Pulmonary artery endothelial cell (primary cell): ENCODE data around the gene TBXAS1. TPM values are rescaled to one million over a fixed set of nuclear protein-coding genes. Genes with fewer than 3 reads are reported as not detected.
"Not testable (repeated sequence)": the region's sequence is repeated elsewhere in the genome, so short reads cannot be mapped to it uniquely, and the experiment has no call there.

ENCODE experiments used
- DNase-seq: peaks from one replicate; pipeline ENCODE4 v3.0.0-alpha.2; 2011; ENCODE audit warnings: low read depth, low spot score
- total RNA-seq: library from RNA; depleted of rRNA; stranded (reverse); fragments of >200 nt; gene quantifications from 2 replicates; pipeline ENCODE4 v1.2.3, GENCODE V29; 2014

The TBXAS1 gene
- total RNA-seq, 1 donor from 2014 or later: 10.6 TPM

DNA sequence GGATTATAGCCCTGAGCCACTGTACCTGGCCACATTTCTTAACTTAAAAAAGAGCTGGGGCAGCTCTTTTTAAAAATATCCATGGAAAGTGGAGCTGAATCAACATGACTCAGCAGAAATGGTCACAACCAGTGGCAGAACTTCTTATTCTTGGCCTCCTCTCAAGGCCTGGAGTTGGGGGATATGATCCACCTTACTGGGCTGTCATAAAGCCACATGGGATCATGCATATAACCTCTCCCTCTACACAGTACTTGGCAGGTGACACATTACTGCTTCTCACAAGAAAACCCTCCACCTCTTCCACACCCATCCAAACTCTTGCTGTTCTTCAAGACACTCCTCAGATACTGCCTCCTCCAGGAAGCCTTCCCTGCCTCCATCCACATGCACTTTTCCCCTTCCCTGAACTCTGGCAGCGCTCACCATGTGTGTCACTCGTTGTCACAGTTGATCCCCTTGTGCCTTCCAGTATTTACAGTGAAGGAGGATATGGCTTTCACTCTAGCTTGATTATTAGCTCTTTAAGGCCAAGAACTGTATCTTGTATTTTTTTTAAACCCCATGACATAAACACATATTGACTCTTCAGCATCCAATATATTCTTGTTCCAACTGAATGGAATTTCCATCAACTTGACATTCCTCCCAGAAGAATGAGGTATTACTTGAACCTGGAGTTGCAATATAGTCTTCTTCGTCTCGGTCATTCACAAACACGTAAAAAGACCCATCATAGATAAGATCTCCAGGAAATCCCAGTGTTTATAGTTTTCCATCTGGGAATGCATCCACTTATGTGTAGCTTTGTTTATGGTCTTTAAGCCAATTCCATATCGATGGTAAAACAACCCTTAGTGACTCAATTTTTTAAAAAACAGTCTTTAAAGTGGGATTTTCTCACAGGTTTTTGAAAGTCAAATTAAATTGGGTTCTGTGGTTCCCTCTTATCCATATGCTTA lies 85.5 kb downstream of the TBXAS1 start:
- DNase-seq: no peak

DNA sequence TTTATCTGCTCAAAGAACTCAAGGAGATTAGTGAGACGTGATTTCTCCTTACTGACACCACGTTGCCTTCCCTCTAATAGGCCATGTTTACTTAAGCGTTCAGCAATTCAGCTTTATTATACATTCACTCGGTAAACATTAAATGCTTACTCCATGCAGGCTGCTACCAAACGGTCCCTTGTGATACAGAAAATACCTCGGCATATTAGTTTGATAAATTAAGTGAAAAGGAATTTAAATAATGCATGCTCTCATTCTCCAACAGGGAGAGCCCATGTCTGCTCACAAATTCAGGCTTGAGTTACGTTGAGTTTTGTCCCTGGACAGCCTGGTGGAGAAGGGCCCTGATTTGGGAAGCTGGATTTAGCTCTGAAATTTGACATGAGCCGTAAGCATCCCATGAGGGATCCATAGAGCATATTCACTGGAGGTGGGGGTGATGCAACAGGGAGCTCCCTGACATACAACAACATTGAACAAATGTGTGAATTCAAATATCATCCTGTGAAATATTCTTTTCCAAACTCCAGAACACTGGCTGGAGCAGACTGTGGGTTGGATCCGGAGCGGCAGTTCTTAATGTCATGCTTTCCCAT lies 86.3 kb downstream of the TBXAS1 start:
- DNase-seq: no peak

DNA sequence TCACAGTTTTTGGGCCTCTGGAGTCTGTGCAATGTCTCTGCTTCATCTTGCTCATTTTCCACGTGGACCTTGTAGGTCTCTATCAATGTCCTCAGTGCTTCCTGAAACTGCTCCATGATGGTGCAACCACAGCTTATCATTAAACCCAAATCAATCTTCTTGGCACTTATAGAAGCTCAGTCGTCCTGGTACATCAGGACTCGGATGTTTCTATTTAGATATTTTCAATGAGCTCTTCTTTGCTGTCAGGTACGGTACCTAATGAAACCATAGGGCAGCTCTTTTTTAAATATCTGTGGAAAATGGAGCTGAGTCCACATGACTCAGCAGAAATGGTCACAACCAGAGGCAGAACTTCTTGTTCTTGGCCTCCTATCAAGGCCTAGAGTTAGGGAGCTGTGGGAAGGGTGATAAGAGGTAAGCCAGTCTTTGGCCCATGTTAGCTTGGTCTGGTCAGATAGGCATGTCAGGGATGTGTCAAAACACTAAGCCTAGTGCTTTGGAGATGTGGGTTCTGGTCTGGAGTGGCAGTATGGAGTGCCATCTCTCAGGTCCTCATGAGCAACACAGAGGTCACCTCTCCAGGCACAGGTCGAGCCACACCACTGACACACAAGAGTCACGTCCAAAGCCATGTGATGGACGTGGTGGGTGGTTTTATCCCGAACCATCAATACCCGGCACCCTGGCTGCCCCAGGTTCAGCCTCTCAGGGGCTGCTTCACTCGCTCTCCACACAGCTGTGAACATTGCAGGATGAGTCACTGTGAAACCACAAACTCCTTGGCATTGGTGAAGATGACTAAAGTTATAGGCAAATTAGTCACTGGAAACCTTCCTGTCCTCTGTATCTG lies 87.0 kb downstream of the TBXAS1 start:
- peak; percentile 83 for DNase-seq

DNA sequence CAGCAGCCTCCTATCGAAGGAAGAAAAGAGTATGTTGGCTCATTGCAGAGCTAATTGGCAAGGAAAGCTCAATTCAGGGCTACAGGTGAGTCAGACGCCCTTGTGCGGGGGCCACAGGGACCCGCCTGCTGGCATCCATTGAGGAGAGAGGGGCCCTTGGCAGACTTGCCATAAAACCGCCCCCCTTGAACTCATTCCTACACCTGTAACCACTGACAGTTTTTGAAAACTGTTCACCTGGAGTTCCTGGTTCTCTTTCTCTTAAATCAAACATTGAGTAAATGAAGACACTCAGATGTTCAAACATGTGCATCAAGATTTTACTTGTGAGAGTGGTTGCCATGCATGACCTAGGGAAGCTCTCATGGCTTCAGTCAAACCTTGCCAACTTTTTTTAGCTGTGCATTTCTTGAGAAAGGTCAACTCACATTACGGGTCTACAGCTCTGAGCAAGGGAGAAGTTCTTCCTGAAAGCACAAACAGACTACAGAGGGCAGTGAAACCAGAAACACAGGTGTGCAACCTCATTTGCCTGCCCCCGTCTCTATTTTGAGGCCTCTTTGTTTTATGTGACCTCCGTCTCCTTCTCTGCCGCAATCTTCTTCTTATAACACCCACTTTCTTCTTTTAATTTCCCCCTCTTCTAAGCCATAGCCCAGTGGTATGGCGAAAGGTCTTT lies 87.8 kb downstream of the TBXAS1 start:
- no peak for DNase-seq

DNA sequence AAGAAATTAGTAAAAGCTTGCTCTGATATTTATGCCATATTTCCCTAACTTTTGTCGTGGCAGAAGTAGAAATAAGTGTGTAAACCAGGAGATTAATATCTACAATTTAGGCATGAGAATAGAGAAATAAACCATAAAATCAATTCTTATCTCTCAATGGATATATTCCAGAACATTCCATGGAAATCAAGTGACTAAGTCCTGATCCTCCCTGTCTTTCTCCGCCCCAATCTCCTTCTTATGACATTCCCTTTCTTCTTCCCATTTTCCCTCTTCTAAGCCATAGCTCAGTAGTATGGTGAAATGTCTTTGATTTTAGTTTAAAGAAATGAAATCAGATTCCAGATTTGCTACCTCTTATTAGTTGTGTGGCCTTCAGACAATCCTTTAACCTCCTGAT lies 88.8 kb downstream of the TBXAS1 start:
- DNase-seq: no peak

DNA sequence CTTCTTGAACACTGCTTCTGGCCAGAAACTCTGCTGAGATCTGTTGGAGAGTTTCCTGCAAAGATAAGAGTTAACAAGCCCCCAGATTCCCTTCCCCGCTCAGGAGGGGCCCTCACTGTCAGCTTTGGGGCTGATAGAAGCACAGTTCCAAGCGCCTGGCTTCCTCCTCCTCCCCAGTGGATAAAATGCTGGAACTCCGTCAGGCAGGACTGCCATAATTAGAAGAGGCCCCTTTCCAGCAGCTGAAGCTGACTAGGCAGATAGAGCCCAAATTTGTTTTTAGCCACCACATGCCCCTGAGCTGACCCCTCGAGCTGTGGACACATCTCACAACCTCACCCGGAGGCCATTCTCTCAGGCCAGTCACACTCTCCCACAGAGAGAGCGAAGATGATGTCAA lies 89.4 kb downstream of the TBXAS1 start:
- DNase-seq: no peak

DNA sequence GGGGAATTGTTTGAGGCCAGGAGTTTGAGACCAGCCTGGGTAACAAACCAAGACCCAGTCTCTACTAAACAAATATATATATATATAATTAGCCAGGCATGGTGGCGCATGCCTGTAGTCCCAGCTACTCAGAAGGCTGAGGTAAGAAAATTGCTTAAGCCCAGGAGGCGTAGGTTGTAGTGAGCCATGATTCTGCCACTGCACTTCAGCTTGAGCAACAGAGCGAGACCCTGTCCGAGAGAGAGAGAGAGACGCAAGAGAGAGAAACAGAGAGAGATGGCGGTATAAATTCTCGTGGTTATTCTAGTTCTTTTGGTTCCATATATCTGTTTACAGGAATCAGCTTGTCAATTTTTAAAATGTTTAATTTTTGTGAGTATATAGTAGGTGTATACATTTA lies 94.0 kb downstream of the TBXAS1 start:
- no peak for DNase-seq

DNA sequence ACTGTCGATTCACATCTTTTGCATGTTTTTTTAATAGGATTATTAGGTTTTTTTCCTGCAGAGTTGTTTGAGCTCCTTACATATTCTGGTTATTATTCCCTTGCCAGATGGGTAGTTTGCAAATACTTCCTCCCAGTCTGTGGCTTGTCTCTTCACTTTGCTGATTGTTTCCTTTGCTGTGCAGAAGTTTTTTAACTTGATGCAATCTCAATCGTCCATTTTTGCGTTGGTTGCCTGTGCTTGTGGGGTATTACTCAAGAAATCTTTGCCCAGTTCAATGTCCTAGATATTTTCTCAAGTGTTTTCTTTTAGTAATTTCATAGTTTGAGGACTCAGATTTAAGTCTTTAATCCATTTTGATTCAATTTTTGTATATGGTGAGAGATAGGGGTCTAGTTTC lies 95.4 kb downstream of the TBXAS1 start:
- DNase-seq: no peak

DNA sequence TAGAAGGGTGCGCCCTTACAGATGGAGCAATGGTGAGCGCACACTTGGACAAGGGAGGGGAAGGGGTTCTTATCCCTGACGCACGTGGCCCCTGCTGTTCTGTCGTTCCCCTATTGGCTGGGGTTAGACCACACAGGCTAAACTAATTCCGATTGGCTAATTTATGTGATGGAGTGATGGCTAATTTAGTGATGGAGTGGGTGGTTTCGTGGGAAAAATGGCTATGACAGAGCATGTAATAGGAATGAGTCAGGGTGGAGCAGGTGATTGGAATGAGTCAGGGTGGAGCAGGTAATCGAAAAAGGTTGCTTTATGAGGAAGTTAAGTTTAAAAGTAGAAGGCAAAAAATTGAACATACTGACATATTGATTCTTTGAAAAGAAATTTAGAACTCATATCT lies 100.2 kb downstream of the TBXAS1 start:
- not testable (repeated sequence) for DNase-seq

DNA sequence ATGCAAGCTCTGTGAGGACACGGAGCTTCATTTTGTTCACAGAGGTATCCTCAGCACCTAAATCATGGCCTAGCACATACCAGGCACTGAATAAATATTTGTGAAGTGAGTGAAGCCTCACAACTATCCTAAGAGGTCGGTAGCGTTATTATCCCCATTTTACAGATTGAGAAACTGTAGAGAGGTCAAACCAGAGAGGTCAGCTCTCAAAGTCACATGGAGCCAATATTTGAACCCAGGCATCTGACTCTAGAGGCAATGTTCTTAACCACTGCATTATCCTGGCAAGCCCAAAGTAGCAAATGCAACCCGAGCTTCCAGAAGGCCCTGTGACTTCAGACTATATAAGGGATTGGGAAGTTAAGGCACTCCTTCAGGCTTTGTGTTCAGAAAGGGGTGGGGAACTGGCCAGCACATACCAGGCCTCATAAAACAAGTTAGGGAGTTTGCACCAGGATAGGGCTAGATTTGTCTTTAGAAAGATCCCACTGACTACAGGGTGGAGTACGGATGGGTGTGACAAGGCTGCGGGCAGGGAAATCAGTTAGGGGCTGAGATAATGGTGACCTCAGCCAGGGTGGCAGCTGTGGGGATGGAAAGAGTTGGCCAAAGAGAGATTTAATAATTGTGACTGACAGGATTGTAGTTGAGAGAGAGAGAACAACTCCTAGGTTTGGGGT lies 101.4 kb downstream of the TBXAS1 start:
- DNase-seq: no peak

DNA sequence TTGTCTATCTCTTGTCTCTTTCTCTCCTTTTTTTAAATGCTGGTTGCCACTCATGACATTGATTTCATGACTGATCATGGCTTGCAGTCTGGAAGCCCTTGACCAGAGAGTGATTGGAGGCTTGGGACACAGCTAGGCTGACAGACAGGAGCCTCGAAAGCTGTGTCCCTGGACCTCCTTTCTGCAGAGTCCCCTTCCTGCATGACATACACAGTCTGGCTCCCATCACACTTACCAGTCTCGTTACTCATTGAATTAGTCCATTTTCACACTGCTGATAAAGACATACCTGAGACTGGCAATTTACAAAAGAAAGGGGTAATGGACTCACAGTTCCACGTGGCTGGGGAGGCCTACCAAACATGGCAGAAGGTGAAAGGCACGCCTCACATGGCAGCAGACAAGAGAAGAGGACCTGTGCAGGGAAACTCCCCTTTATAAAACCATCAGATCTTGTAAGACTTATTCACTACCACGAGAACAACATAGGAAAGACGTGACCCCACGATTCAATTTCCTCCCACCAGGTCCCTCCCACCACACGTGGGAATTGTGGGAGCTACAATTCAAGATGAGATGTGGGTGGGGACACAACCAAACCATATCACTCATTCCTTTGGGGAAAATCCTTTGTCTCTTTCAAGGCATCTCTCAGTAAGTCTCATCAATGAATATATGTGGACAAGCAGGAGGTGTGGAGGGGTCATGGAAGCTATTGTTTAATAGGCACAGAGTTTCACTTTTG lies 102.3 kb downstream of the TBXAS1 start:
- no peak for DNase-seq

DNA sequence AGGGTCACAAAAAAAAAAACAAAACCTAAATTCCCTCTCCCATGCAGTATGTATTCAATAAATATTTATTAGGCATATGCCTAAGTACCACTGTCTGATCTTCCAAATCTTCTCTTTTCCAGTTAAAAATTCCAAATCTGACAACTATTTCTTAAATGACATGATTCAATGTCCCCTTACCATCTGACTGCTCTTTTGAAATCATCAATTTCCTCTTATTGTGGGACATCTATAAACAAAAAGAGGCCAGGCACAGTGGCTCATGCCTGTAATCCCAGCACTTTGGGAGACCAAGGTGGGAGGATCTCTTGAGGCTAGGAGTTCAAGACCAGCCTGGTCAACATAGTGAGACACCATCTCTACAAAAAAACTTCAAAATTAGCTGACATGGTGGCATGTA lies 103.5 kb downstream of the TBXAS1 start:
- no peak for DNase-seq

DNA sequence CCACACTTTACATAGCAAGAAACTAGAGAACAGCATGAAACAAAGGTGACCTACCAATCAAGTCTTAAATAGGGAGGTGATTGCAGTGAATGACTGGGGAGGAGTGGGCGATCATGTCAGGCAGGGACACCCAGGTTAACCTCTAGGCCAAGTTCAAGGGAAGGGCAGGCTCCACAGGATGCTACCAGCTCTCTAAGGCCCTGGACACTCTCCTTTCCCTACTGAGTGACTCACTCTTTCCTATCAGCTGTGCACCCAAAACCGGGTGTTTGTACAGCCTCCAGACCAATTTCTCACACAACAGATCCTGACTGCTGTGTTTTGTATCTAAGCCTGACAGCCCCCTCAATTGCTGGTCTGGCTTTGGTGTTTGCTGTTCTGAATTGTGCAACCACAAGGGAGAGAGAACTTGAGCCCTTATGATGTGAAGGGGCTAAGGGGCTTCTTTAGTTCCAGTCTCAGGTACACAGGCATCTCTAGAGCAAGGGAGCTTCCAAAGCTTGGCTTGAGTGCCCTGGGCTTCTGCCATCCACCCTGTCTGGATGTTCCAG lies 107.8 kb downstream of the TBXAS1 start:
- DNase-seq: peak; percentile 44

DNA sequence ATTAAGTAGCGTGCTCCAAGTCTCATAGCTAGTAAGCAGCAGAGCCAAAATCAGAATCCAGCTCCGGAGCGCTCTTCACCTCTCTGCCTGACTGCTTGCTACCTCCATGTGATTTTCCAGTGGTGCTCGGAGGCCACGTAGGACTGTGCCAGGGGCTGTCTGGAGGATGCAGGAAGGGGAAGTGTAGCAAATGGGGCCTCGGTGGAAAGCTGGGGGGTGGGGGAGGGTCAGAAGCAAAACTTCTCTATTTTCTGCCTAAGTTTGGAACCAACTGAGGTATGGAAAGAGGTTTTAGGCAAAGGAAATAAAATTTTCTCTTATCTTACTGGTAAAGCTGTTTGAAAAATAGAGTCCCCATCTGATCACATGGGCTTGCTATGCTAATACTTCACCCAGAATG lies 108.7 kb downstream of the TBXAS1 start:
- DNase-seq: no peak

DNA sequence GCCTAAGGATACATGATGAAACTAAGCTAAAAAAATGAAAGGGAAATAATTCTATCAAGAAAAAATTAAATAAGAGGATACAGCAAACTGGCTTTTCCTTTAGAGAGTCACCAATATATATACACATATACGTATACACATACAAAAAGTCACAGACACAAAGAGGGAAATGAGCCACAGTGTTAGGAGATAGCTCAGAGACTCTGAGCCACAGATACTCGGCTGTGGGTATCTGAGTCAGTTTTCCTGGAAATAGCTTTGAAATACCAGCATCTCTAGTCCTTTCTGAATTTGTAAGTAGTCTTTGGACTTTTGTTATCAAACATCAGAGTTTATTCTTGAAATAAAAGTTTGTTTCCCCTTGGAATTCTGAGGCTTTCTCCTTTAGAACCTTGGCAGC lies 111.8 kb downstream of the TBXAS1 start:
- DNase-seq: no peak

DNA sequence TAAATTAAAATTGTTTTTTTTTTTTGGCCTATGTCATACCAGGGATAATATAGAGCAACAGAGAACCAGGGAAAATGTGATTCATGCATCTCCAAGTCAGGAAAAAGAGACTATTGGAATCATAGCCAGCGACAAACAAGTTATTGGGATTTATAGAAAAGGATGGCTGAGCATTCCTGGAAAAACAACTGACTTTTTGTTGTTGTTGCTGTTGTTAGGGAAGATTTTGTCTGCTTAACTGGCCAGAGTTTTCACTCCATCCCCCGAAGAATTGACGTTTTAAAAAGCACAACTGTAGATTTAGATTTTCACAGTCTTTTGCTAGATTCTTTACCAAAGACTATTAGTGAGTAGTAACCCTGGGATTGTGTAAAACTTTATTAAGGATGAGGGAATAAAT lies 112.4 kb downstream of the TBXAS1 start:
- DNase-seq: no peak

DNA sequence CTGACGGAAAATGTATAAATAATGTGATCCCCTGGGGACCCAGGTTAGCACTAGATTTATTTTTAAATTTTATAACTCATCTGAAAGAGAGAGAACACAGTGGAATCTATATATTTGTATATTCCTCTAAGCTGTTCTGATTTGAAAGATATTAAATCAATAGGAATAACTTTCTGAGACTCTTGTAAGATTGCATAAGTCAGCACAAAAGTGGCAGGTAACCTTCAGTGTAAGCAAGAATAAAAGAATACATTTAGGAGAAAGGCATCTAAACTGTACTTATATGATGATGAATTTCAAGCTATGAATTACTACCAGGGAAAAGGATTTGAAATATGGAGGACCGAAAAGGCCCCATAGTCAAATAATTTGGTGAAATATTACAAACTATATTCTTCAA lies 112.8 kb downstream of the TBXAS1 start:
- DNase-seq: no peak

DNA sequence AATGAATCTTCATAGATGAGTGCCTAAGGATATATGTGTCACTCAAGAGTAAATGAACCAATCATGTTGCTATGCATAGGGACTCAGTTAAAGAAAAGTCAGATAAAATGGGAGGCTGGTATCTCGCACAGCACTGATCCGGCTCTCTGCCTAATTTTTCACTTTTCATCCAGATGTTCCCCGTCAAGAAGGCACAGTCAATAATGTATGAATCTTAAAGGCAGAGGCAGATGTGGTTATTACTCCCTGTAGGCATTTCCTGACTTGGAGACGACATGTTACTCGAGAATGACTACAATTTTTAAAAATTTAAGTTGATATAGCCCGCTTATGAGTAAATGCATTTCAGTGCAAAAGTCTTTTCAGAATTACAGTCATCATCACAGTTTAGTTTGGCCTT lies 113.6 kb downstream of the TBXAS1 start:
- DNase-seq: no peak

DNA sequence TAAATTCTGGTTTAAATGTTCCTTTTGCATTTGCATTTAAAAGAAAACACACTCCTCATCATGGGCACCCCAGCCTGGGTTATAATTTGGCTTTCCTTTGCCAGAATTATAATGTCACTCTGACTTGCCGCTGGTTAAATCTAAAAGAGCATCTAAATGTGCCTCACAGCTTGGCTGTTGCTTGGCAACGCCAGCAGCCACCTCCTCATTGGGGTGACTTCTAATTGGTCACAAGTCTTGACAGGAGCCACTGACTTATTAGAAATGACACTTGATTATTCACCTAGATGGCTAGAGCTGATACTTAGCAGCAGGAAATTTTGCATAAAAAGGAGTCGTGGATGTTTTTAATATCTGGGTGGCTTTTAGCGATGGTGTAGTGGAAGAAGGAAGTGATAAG lies 114.3 kb downstream of the TBXAS1 start:
- DNase-seq: no peak

DNA sequence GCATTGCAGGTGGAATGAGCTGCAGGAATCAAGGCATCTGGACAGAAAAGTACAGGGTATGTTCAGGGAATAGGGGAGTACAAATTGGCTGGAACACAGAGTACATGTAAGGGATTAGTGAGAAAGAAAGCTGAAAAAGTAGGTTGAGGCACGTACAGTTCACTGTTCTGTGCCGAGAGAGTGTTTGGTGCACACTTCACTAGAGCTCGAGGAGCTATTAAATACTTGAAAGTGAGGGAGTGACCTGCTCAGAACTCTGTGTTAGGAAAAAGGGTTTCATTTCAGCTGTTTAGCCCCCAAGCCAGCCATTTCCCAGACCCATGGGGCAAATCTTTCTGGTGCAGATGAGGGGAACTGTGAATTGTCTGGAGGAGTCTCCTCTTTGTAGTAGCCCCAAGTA lies 115.2 kb downstream of the TBXAS1 start:
- DNase-seq: no peak
